OCI-LY3 (cell line): Measurements from ENCODE around the gene SOWAHD.
"Not testable (repeated sequence)": the region's sequence is repeated elsewhere in the genome, so short reads cannot be mapped to it uniquely, and the experiment has no call there.

Experiments
- H2AFZ ChIP-seq: fragments of 200-600, 300-600 bp; shearing (Covaris generic); 2 replicates; pipeline ENCODE4 v1.6.0; 2014; ENCODE audit warnings: antibody characterized with exemption, low read depth, low read length
- H3K27ac ChIP-seq: fragments of 200-600, 300-600 bp; sonication (generic); 2 replicates; pipeline ENCODE4 v1.5.1; 2014; ENCODE audit warnings: mild to moderate bottlenecking, low read length, moderate library complexity, mixed read lengths
- H3K27me3 ChIP-seq: fragments of 200-600, 300-600 bp; sonication (generic); 2 replicates; pipeline ENCODE4 v1.6.1; 2014; ENCODE audit warnings: low read depth, low read length, mixed read lengths
- H3K36me3 ChIP-seq: fragments of 200-600, 300-600 bp; sonication (generic); replicated peaks from 2 replicates; pipeline ENCODE3; 2014; ENCODE audit warnings: low read depth, low read length, mixed read lengths
- H3K4me1 ChIP-seq: fragments of 300-600, 200-600 bp; sonication (generic); 2 replicates; pipeline ENCODE4 v1.6.1; 2014; ENCODE audit warnings: low read length, mixed read lengths
- H3K4me2 ChIP-seq: fragments of 200-600, 300-600 bp; sonication (generic); 2 replicates; pipeline ENCODE4 v1.6.1; 2014; ENCODE audit warnings: low read length, mixed read lengths
- H3K4me3 ChIP-seq: fragments of 300-600, 200-600 bp; sonication (generic); 2 replicates; pipeline ENCODE4 v1.5.1; 2014; ENCODE audit warnings: antibody characterized with exemption, mild to moderate bottlenecking, low read length, moderate library complexity
- H3K79me2 ChIP-seq: fragments of 300-600, 200-600 bp; shearing (Covaris generic); 2 replicates; pipeline ENCODE4 v1.6.1; 2014; ENCODE audit warnings: mild to moderate bottlenecking, low read length, mixed read lengths
- H3K9ac ChIP-seq: fragments of 300-600, 200-600 bp; shearing (Covaris generic); 2 replicates; pipeline ENCODE4 v1.6.0; 2014; ENCODE audit warnings: mild to moderate bottlenecking, low read length, moderate library complexity
- H3K9me3 ChIP-seq: fragments of 200-600, 300-600 bp; shearing (Covaris generic); 2 replicates; pipeline ENCODE4 v1.6.1; 2014; ENCODE audit warnings: low read length, mixed read lengths; ENCODE audit not compliant: insufficient read depth
- H4K20me1 ChIP-seq: fragments of 200-600, 300-600 bp; sonication (generic); 2 replicates; pipeline ENCODE4 v1.6.1; 2016; ENCODE audit warnings: low read length, mixed read lengths; ENCODE audit not compliant: insufficient read depth
- EZH2phosphoT487 ChIP-seq: fragments of 200-600 bp; shearing (Covaris generic); IDR thresholded peaks from 2 replicates; pipeline ENCODE4 v1.6.1; 2018; ENCODE audit warnings: antibody characterized with exemption, mixed run types, low read depth
- TF ChIP-seq, protein P1 (sequence below): fragments of 200-600, 300-600 bp; sonication (generic); IDR thresholded peaks from 2 replicates; pipeline ENCODE4 v1.5.1; 2014; ENCODE audit warnings: antibody characterized with exemption, low read length, low read depth

Gene SOWAHD

DNA sequence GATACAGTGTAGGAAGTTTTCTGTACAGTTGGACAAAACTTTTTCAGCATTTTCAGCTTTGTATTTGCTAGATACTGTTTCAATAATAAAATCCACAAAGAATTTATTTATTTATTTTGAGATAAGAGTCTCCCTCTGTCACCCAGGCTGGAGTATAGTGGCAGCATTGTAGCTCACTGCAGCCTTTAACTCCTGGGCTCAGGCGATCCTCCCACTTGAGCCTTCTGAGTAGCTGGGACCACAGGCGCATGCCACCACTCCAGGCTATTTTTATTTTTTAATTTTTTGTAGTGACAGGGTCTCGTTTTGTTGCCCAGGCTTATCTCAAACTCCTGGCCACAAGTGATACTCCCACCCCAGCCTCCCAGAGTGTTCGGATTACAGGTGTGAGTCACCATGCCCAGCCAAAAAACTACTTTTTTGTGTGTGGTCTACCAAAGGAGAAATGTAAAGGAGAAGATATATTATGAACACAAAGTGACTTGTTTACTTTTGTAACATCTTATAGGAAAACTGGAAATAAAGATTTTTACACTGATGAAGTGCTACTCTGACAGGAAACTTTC is 13.0 kb upstream of the SOWAHD start:
- H3K9me3 ChIP-seq = no peaks in the 10 kb centered on the region
- H3K4me1 ChIP-seq = no peaks in the 10 kb centered on the region
- H3K36me3 ChIP-seq = no peaks in the 10 kb centered on the region
- no peak overlapping the region for H3K4me2 ChIP-seq
- H4K20me1 ChIP-seq = no peaks in the 10 kb centered on the region
- no peak overlapping the region for H2AFZ ChIP-seq
- no peaks in the 10 kb centered on the region for H3K27me3 ChIP-seq
- no peaks in the 10 kb centered on the region for H3K79me2 ChIP-seq
- no peak overlapping the region for H3K9ac ChIP-seq
- no peak overlapping the region for H3K4me3 ChIP-seq
- H3K27ac ChIP-seq = no peak overlapping the region
- TF ChIP-seq, protein P1, sequence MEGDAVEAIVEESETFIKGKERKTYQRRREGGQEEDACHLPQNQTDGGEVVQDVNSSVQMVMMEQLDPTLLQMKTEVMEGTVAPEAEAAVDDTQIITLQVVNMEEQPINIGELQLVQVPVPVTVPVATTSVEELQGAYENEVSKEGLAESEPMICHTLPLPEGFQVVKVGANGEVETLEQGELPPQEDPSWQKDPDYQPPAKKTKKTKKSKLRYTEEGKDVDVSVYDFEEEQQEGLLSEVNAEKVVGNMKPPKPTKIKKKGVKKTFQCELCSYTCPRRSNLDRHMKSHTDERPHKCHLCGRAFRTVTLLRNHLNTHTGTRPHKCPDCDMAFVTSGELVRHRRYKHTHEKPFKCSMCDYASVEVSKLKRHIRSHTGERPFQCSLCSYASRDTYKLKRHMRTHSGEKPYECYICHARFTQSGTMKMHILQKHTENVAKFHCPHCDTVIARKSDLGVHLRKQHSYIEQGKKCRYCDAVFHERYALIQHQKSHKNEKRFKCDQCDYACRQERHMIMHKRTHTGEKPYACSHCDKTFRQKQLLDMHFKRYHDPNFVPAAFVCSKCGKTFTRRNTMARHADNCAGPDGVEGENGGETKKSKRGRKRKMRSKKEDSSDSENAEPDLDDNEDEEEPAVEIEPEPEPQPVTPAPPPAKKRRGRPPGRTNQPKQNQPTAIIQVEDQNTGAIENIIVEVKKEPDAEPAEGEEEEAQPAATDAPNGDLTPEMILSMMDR = no peak
- TF ChIP-seq EZH2phosphoT487 = no peak

DNA sequence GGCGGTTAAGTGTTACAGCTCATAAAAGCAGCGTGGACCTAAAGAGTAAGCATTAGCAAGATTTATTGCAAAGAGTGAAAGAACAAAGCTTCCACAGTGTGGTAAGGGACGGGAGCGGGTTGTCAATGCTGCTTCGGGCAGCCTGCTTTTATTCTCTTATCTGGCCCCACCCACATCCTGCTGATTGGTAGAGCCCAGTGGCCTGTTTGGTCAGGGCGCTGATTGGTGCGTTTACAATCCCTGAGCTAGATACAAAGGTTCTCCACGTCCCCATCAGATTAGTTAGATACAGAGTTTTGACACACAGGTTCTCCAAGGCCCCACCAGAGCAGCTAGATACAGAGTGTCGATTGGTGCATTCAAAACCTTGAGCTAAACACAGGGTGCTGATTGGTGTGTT is 8.3 kb upstream of the SOWAHD start:
- H3K27ac ChIP-seq, H3K4me3 ChIP-seq, H3K4me2 ChIP-seq, H3K27me3 ChIP-seq, H4K20me1 ChIP-seq, H3K79me2 ChIP-seq, H3K9ac ChIP-seq, H3K9me3 ChIP-seq, H3K36me3 ChIP-seq, H2AFZ ChIP-seq: not testable (repeated sequence)
- peaks cover 17% of the 10 kb centered on the region for H3K4me1 ChIP-seq

DNA sequence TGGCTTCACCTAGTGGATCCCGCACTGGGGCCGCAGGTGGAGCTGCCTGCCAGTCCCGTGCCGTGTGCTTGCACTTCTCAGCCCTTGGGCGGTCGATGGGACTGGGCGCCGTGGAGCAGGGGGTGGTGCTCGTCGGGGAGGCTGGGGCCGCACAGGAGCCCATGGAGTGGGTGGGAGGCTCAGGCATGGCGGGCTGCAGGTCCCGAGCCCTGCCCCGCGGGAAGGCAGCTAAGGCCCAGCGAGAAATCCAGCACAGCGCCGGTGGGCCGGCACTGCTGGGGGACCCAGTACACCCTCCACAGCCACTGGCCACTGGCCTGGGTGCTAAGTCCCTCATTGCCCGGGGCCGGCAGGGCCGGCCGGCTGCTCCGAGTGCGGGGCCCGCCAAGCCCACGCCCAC is 7.6 kb upstream of the SOWAHD start:
- not testable (repeated sequence) for H2AFZ ChIP-seq, H3K79me2 ChIP-seq, H3K27me3 ChIP-seq, H3K9me3 ChIP-seq, H3K9ac ChIP-seq, H4K20me1 ChIP-seq, H3K36me3 ChIP-seq, H3K4me3 ChIP-seq, H3K4me2 ChIP-seq, H3K27ac ChIP-seq
- peaks cover 21% of the 10 kb centered on the region for H3K4me1 ChIP-seq

DNA sequence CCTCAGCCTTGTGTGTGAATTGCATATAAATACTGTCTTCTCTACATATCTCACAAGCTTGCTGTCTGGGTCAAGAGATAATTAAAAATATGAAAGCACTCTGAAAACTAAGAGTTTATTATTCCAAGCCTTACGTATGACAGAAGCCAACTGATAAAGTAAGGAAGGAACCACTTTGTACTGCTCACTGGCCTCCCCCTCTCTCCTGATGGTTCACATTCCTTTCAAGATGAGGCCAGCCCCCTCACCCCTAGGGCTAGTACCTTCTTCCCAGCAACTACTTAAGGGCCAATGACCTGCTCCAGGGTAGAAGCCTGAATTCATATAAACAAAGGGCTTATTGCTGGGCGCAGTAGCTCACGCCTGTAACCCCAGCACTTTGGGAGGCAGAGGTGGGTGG is 5.4 kb upstream of the SOWAHD start:
- H3K27ac ChIP-seq = no peak overlapping the region
- no peak overlapping the region for H3K9ac ChIP-seq
- no peaks in the 10 kb centered on the region for H3K27me3 ChIP-seq
- no peaks in the 10 kb centered on the region for H3K36me3 ChIP-seq
- no peak overlapping the region for H3K4me2 ChIP-seq
- no peaks in the 10 kb centered on the region for H4K20me1 ChIP-seq
- peaks cover 43% of the 10 kb centered on the region for H3K4me1 ChIP-seq
- no peaks in the 10 kb centered on the region for H3K9me3 ChIP-seq
- H2AFZ ChIP-seq = no peak overlapping the region
- no peak for TF ChIP-seq EZH2phosphoT487
- TF ChIP-seq, protein P1 = no peak
- no peak overlapping the region for H3K4me3 ChIP-seq
- H3K79me2 ChIP-seq = no peaks in the 10 kb centered on the region

DNA sequence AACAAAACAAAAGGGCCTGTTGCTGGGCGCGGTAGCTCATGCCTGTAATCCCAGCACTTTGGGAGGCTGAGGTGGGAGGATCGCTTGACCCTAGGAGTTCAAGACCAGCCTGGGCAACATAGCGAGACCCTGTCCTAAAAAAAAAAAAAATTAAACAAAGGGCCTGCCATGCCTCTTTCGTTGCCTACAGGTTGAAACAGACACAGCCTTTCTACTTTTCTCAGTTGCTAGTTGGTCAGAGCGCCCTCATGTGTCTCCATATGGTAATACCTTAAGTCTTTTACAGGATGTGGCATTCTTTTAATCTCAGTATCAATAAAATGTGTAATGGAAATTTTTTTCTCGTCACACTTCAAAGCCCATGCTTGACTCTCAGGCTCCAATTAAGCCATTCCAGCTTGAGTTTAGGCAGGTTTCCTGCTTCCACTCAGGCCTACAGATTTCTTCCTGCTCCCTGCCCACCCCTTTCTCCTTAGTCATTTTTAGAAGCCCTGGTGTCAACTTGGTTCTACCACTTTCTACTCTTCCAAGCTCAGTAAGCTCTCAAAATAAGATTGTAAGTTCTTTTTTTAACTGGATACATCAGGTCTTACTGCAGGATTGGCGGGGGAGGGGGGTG is 4.6 kb upstream of the SOWAHD start:
- no peaks in the 10 kb centered on the region for H3K79me2 ChIP-seq
- no peak for TF ChIP-seq EZH2phosphoT487
- TF ChIP-seq, protein P1 = peak; percentile 66
- no peaks in the 10 kb centered on the region for H3K36me3 ChIP-seq
- peaks cover 43% of the 10 kb centered on the region for H3K4me1 ChIP-seq
- no peaks in the 10 kb centered on the region for H3K9me3 ChIP-seq
- no peaks in the 10 kb centered on the region for H3K27me3 ChIP-seq
- peak overlapping the region; percentile 99 for H3K4me2 ChIP-seq
- H3K27ac ChIP-seq = peak overlapping the region; percentile 100
- H3K9ac ChIP-seq = peak overlapping the region; percentile 25; the same call in 1 of the 2 replicates
- H2AFZ ChIP-seq = no peak overlapping the region; the same call in 1 of the 2 replicates
- H4K20me1 ChIP-seq = no peaks in the 10 kb centered on the region
- no peak overlapping the region for H3K4me3 ChIP-seq
